GM19099 (cell line): Measurements from ENCODE around the gene IL18RAP.

Experiments
- POLR2A ChIP-seq: IDR thresholded peaks from 3 replicates; pipeline ENCODE4 v1.6.1; 2011; ENCODE audit warnings: low read depth; ENCODE audit not compliant: insufficient read length; ENCODE audit errors: extremely low read depth

The IL18RAP gene

GRCh38 chr2:102473631-102474030 lies 50.7 kb downstream of the IL18RAP start:
- no peak for TF ChIP-seq POLR2A

- TF ChIP-seq POLR2A, result no peak
Observed at GRCh38 chr2:102474785-102475184, 51.8 kb downstream of the IL18RAP start.

GRCh38 chr2:102478686-102479470 lies 55.9 kb downstream of the IL18RAP start:
- no peak for TF ChIP-seq POLR2A

- TF ChIP-seq POLR2A, result no peak
Observed at GRCh38 chr2:102480285-102481195, 57.6 kb downstream of the IL18RAP start.

GRCh38 chr2:102481931-102482330 lies 59.0 kb downstream of the IL18RAP start:
- TF ChIP-seq POLR2A, result no peak

GRCh38 chr2:102483086-102483485 lies 60.1 kb downstream of the IL18RAP start:
- no peak for TF ChIP-seq POLR2A

- no peak for TF ChIP-seq POLR2A
Observed at GRCh38 chr2:102484310-102485061, 61.5 kb downstream of the IL18RAP start.

- no peak for TF ChIP-seq POLR2A
Observed at GRCh38 chr2:102485147-102485785, 62.3 kb downstream of the IL18RAP start.

GRCh38 chr2:102486941-102487702 lies 64.2 kb downstream of the IL18RAP start:
- TF ChIP-seq POLR2A, result no peak

- no peak for TF ChIP-seq POLR2A
Observed at GRCh38 chr2:102487761-102488462, 65.0 kb downstream of the IL18RAP start.

- TF ChIP-seq POLR2A, result no peak
Observed at GRCh38 chr2:102489646-102490045, 66.7 kb downstream of the IL18RAP start.

GRCh38 chr2:102492006-102492405 lies 69.0 kb downstream of the IL18RAP start:
- TF ChIP-seq POLR2A, result no peak

GRCh38 chr2:102494570-102494969 lies 71.6 kb downstream of the IL18RAP start:
- no peak for TF ChIP-seq POLR2A
